ENCODE measurements around the gene CAMKMT. TPM values are rescaled to one million over a fixed set of nuclear protein-coding genes. Genes with fewer than 3 reads are reported as not detected.

CAMKMT gene
- polyA plus RNA-seq, 3 donors: 4.7 to 7.8 (median 7.0) TPM

DNA sequence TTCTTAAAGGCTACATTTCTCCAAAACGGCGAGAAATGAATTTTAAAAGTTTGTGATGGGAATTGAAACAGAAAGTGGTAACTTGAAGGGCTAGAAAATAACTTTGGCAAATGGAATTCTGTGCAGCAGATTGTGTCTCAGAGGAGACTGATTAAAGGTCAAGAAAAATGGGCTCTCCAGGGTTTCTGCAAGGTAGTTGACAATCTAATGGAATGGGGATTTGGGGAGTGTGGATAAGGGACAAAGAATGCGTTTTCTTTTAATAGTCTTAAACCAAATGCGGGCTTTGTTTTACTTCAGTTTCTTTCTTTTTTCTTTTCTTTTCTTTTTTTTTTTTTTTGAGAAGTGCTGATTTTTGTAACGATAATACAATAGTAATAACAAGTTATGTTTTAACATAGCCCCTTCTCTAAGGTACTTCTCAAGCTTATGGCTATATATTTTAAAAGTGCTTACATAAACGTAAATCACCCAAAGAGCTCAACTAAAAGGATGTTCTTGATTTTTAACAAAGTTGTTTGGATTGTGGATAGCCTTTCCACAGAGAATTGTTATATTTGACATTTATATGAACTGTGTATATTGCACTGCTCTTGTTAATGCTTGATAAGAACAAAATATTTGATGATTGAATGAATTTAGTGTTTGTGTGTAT lies 36.6 kb downstream of the CAMKMT start:
- H3K4me1 Mint-ChIP-seq: no peaks in the 10 kb centered on the region
- H3K9ac ChIP-seq (ENCODE audit: insufficient read depth, low read length, poor library complexity, severe bottlenecking): no peak overlapping the region
- H3K27me3 ChIP-seq (ENCODE audit: control insufficient read depth in 2 of 2, insufficient read depth in 2 of 2, low read length in 2 of 2): no peaks in the 10 kb centered on the region
- TF ChIP-seq, protein P1, sequence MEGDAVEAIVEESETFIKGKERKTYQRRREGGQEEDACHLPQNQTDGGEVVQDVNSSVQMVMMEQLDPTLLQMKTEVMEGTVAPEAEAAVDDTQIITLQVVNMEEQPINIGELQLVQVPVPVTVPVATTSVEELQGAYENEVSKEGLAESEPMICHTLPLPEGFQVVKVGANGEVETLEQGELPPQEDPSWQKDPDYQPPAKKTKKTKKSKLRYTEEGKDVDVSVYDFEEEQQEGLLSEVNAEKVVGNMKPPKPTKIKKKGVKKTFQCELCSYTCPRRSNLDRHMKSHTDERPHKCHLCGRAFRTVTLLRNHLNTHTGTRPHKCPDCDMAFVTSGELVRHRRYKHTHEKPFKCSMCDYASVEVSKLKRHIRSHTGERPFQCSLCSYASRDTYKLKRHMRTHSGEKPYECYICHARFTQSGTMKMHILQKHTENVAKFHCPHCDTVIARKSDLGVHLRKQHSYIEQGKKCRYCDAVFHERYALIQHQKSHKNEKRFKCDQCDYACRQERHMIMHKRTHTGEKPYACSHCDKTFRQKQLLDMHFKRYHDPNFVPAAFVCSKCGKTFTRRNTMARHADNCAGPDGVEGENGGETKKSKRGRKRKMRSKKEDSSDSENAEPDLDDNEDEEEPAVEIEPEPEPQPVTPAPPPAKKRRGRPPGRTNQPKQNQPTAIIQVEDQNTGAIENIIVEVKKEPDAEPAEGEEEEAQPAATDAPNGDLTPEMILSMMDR (IDR thresholded peaks at IDR 0.05): no peak
- peaks cover 0 to 2% (median 2%) of the 10 kb centered on the region in 3 donors for H3K27me3 Mint-ChIP-seq (ENCODE audit: low read depth in 3 of 3)
- intact Hi-C loops (cut with micrococcal nuclease): loop anchor here in 1 of 2 donors (10.0 kb wide), 1 partner anchor 556 kb away; no protein-coding TSS in a partner anchor
- peaks cover 0 to 3% (median 0%) of the 10 kb centered on the region in 7 donors for H3K9me3 Mint-ChIP-seq
- DNase-seq: no peak
- no peak overlapping the region for H3K4me2 ChIP-seq (replicated peaks; ENCODE audit: extremely low read depth, low read length, poor library complexity, severe bottlenecking)
- no peaks in the 10 kb centered on the region for H4K20me1 ChIP-seq (ENCODE audit: insufficient read depth, low read length)
- no peak overlapping the region for H3K27ac Mint-ChIP-seq
- H3K36me3 Mint-ChIP-seq: peaks cover 0 to 5% of the 10 kb centered on the region in 2 donors
- no peak overlapping the region for H3K4me3 Mint-ChIP-seq
- no peak overlapping the region for H3K27ac ChIP-seq (ENCODE audit: low read depth in 1 of 2, low read length in 2 of 2)
- H2AFZ ChIP-seq (ENCODE audit: insufficient read depth, low read depth, low read length, poor library complexity, severe bottlenecking): no peak overlapping the region
- H3K79me2 ChIP-seq (ENCODE audit: insufficient read depth, low read length): no peaks in the 10 kb centered on the region
- no peak overlapping the region for H3K4me3 ChIP-seq (replicated peaks in 1 of 3; ENCODE audit: low read depth in 2 of 3, low read length in 3 of 3)
- H3K36me3 ChIP-seq (replicated peaks in 1 of 2; ENCODE audit: control insufficient read depth in 1 of 2, insufficient read depth in 2 of 2, low read length in 2 of 2): no peaks in the 10 kb centered on the region
- H3K4me1 ChIP-seq (ENCODE audit: control insufficient read depth in 1 of 2, insufficient read depth in 2 of 2, low read length in 2 of 2): no peaks in the 10 kb centered on the region
- H3K9me3 ChIP-seq (replicated peaks in 1 of 2; ENCODE audit: control insufficient read depth in 1 of 2, insufficient read depth in 1 of 2, low read length in 2 of 2): no peaks in the 10 kb centered on the region
- no CpG with 5 or more reads among the region's 6 CpGs for WGBS (ENCODE audit: insufficient coverage)

GRCh38 chr2:44420725-44421124 lies 59.0 kb downstream of the CAMKMT start:
- intact Hi-C loops (cut with micrococcal nuclease): no loop called here
- H3K27me3 ChIP-seq (ENCODE audit: control insufficient read depth in 2 of 2, insufficient read depth in 2 of 2, low read length in 2 of 2): no peaks in the 10 kb centered on the region

More at GRCh38 chr2:44420725-44421124, 59.0 kb downstream of the CAMKMT start:
- Mint-ChIP-seq H3K4me3 (no peak overlapping the region), H3K36me3 (peaks cover 1 to 2% of the 10 kb centered on the region in 2 donors), H3K27ac (no peak overlapping the region), H3K4me1 (no peaks in the 10 kb centered on the region), H3K27me3 (ENCODE audit: low read depth in 3 of 3) (peaks cover 0 to 2% (median 0%) of the 10 kb centered on the region in 3 donors), H3K9me3 (peaks cover 0 to 10% (median 4%) of the 10 kb centered on the region in 7 donors)
- H3K4me2 ChIP-seq (replicated peaks; ENCODE audit: extremely low read depth, low read length, poor library complexity, severe bottlenecking): no peak overlapping the region
- no peak overlapping the region for H3K27ac ChIP-seq (ENCODE audit: low read depth in 1 of 2, low read length in 2 of 2)
- DNase-seq: no peak
- H3K9ac ChIP-seq (ENCODE audit: insufficient read depth, low read length, poor library complexity, severe bottlenecking): no peak overlapping the region
- no peaks in the 10 kb centered on the region for H4K20me1 ChIP-seq (ENCODE audit: insufficient read depth, low read length)
- no peaks in the 10 kb centered on the region for H3K4me1 ChIP-seq (ENCODE audit: control insufficient read depth in 1 of 2, insufficient read depth in 2 of 2, low read length in 2 of 2)
- H2AFZ ChIP-seq (ENCODE audit: insufficient read depth, low read depth, low read length, poor library complexity, severe bottlenecking): no peak overlapping the region
- no peaks in the 10 kb centered on the region for H3K79me2 ChIP-seq (ENCODE audit: insufficient read depth, low read length)
- H3K36me3 ChIP-seq (replicated peaks in 1 of 2; ENCODE audit: control insufficient read depth in 1 of 2, insufficient read depth in 2 of 2, low read length in 2 of 2): no peaks in the 10 kb centered on the region
- no CpG with 5 or more reads among the region's 1 CpG for WGBS (ENCODE audit: insufficient coverage)
- no peaks in the 10 kb centered on the region for H3K9me3 ChIP-seq (replicated peaks in 1 of 2; ENCODE audit: control insufficient read depth in 1 of 2, insufficient read depth in 1 of 2, low read length in 2 of 2)
- H3K4me3 ChIP-seq (replicated peaks in 1 of 3; ENCODE audit: low read depth in 2 of 3, low read length in 3 of 3): no peak overlapping the region
- TF ChIP-seq, protein P1 (IDR thresholded peaks at IDR 0.05): no peak
